Measurements from ENCODE around the gene CELF2. TPM values are rescaled to one million over a fixed set of nuclear protein-coding genes. Genes with fewer than 3 reads are reported as not detected.

The CELF2 gene
- total RNA-seq, 2 donors from 2014 or later: 10.4 to 11.2 TPM

- Histone ChIP-seq H3K27me3 (no peaks in the 10 kb centered on the region), H3K36me3 (replicated peaks in 1 of 2; ENCODE audit: insufficient read depth in 1 of 2, low read depth in 2 of 2) (no peaks in the 10 kb centered on the region), H3K4me3 (no peak overlapping the region), H3K4me1 (peaks cover 6% of the 10 kb centered on the region), H3K9me3 (no peaks in the 10 kb centered on the region), H3K27ac (peak overlapping the region in 1 of 4 donors; percentile 51)
- 51 to 80% methylated on average over 8 of the region's 8 CpGs for WGBS, 2 donors
- TF ChIP-seq CTCF (IDR thresholded peaks at IDR 0.05) (no peak), POLR2A (IDR thresholded peaks at IDR 0.05) (no peak)
- ATAC-seq (no peak), DNase-seq (no peak)
- intact Hi-C loops (cut with DNase I): no loop called here
These were observed 152.9 kb downstream of the CELF2 start for GRCh38 chr10:11170574-11170973.

- WGBS, 2 donors: 45 to 63% methylated on average over 8 of the region's 8 CpGs
These were observed 153.6 kb downstream of the CELF2 start for GRCh38 chr10:11170993-11171851.

GRCh38 chr10:11173042-11173441 is 155.4 kb downstream of the CELF2 start:
- Histone ChIP-seq H3K9me3 (no peaks in the 10 kb centered on the region), H3K27me3 (no peaks in the 10 kb centered on the region), H3K36me3 (replicated peaks in 1 of 2; ENCODE audit: insufficient read depth in 1 of 2, low read depth in 2 of 2) (no peaks in the 10 kb centered on the region), H3K27ac (no peak overlapping the region), H3K4me3 (no peak overlapping the region), H3K4me1 (no peaks in the 10 kb centered on the region)
- intact Hi-C loops (cut with DNase I): no loop called here
- TF ChIP-seq CTCF (IDR thresholded peaks at IDR 0.05): no peak
- TF ChIP-seq POLR2A (IDR thresholded peaks at IDR 0.05): no peak
- WGBS, 2 donors: 63 to 82% methylated on average over 5 of the region's 5 CpGs
- ATAC-seq (no peak), DNase-seq (no peak)

More at GRCh38 chr10:11170993-11171851, 153.6 kb downstream of the CELF2 start:
- Histone ChIP-seq H3K4me3 (no peak overlapping the region), H3K4me1 (no peaks in the 10 kb centered on the region), H3K9me3 (no peaks in the 10 kb centered on the region), H3K36me3 (replicated peaks in 1 of 2; ENCODE audit: insufficient read depth in 1 of 2, low read depth in 2 of 2) (no peaks in the 10 kb centered on the region), H3K27ac (peak overlapping the region in 2 of 4 donors; percentile 14 to 51), H3K27me3 (no peaks in the 10 kb centered on the region)
- ATAC-seq (no peak), DNase-seq (no peak)
- intact Hi-C loops (cut with DNase I): no loop called here
- TF ChIP-seq CTCF (IDR thresholded peaks at IDR 0.05) (no peak), POLR2A (IDR thresholded peaks at IDR 0.05) (peak in 2 of 3 donors; percentile 11 to 43)

- no peaks in the 10 kb centered on the region for H3K36me3 ChIP-seq (replicated peaks in 1 of 2; ENCODE audit: insufficient read depth in 1 of 2, low read depth in 2 of 2)
- no peaks in the 10 kb centered on the region for H3K9me3 ChIP-seq
- H3K4me1 ChIP-seq: no peaks in the 10 kb centered on the region
- H3K27me3 ChIP-seq: no peaks in the 10 kb centered on the region
- peak overlapping the region in 1 of 4 donors; percentile 54 for H3K27ac ChIP-seq
- ATAC-seq (no peak), DNase-seq (peak in 1 of 4 donors; percentile 60)
- H3K4me3 ChIP-seq: no peak overlapping the region
- TF ChIP-seq CTCF (IDR thresholded peaks at IDR 0.05): no peak
- peak in 1 of 3 donors; percentile 40 for TF ChIP-seq POLR2A (IDR thresholded peaks at IDR 0.05)
- 76 to 80% methylated on average over 11 of the region's 11 CpGs for WGBS, 2 donors
- intact Hi-C loops (cut with DNase I): no loop called here
These were observed 158.2 kb downstream of the CELF2 start for GRCh38 chr10:11175823-11176243.

Data from body of pancreas (tissue), 4 donors.